H1 (cell line): Measurements from ENCODE around the gene AOAH. TPM values are rescaled to one million over a fixed set of nuclear protein-coding genes. Genes with fewer than 3 reads are reported as not detected.

Source experiments
- CTCF ChIA-PET: fragments of 300-600 bp; sonication (Branson Sonifier 250); formaldehyde crosslinking; loops from one replicate; lab custom pipeline; 2021; ENCODE audit not compliant: partially characterized antibody; lab: Charles Lee
- POLR2A ChIA-PET: fragments of 300-600 bp; sonication (Branson Sonifier 250); formaldehyde crosslinking; loops from one replicate; lab custom pipeline; 2021; ENCODE audit warnings: inconsistent platforms; ENCODE audit not compliant: partially characterized antibody; lab: Charles Lee
- DNase-seq, 2 experiments: peaks; one replicate each; pipeline versions ENCODE4 v3.0.0 to v3.0.0-alpha.2; 2010 to 2022; ENCODE audit warnings: low spot score in 2 of 2, low read depth in 1 of 2, mixed read lengths in 1 of 2
- FAIRE-seq: peaks from 2 replicates; lab custom pipeline; 2011; peaks lifted over from hg19 to GRCh38; lab: Jason Lieb, UNC
- H2AFZ ChIP-seq: 2 replicates; pipeline ENCODE4 v1.8.1; 2012; ENCODE audit warnings: low read length, inconsistent platforms
- H2AK5ac ChIP-seq: 2 replicates; pipeline ENCODE4 v1.6.1; 2013; ENCODE audit warnings: low read depth, low read length
- H2BK120ac ChIP-seq: replicated peaks from 2 replicates; pipeline ENCODE3; 2013; ENCODE audit warnings: low read depth, low read length, inconsistent platforms
- H2BK12ac ChIP-seq: 2 replicates; pipeline ENCODE4 v1.6.1; 2013; ENCODE audit warnings: low read depth, low read length
- H2BK15ac ChIP-seq: 2 replicates; pipeline ENCODE4 v1.6.1; 2013; ENCODE audit warnings: low read length
- H2BK20ac ChIP-seq: 2 replicates; pipeline ENCODE4 v1.6.1; 2013; ENCODE audit warnings: low read length
- H2BK5ac ChIP-seq: 2 replicates; pipeline ENCODE4 v1.6.1; 2013; ENCODE audit warnings: low read depth, low read length
- H3K14ac ChIP-seq: 2 replicates; pipeline ENCODE4 v1.6.1; 2013; ENCODE audit warnings: inconsistent platforms; ENCODE audit not compliant: insufficient read length
- H3K18ac ChIP-seq: 2 replicates; pipeline ENCODE4 v1.6.1; 2013; ENCODE audit warnings: low read length; ENCODE audit errors: extremely low read depth
- H3K23ac ChIP-seq: 2 replicates; pipeline ENCODE4 v1.6.1; 2013; ENCODE audit warnings: inconsistent platforms; ENCODE audit not compliant: insufficient read length
- H3K23me2 ChIP-seq: 2 replicates; pipeline ENCODE4 v1.6.1; 2013; ENCODE audit warnings: low read depth, low read length
- H3K27ac ChIP-seq: 2 replicates; pipeline ENCODE4 v1.6.1; 2011; ENCODE audit warnings: low read depth, low read length, inconsistent platforms
- H3K27me3 ChIP-seq, 4 experiments: replicated peaks in 1 of 4; 1 replicate in 1 of 4; 2 replicates in 3 of 4; pipeline versions ENCODE4 v1.6.1 to v1.8.1; 2011 to 2013; ENCODE audit warnings: low read length in 3 of 4, mild to moderate bottlenecking in 3 of 4, inconsistent platforms in 2 of 4, mixed read lengths in 2 of 4, moderate library complexity in 1 of 4; ENCODE audit not compliant: control insufficient read depth in 3 of 4, insufficient read depth in 3 of 4; ENCODE audit errors: extremely low read depth in 1 of 4
- H3K36me3 ChIP-seq, 4 experiments: 2 replicates each; pipeline versions ENCODE4 v1.6.1 to v1.8.1; 2011 to 2013; ENCODE audit warnings: mild to moderate bottlenecking in 4 of 4, low read length in 3 of 4, moderate library complexity in 2 of 4, control low read depth in 1 of 4, inconsistent platforms in 1 of 4; ENCODE audit not compliant: insufficient read depth in 4 of 4, control insufficient read depth in 2 of 4
- H3K4ac ChIP-seq: replicated peaks from 2 replicates; pipeline ENCODE3; 2013; ENCODE audit warnings: low read length, low read depth, mixed read lengths, inconsistent platforms; ENCODE audit not compliant: insufficient read length
- H3K4me1 ChIP-seq, 4 experiments: replicated peaks in 1 of 4; 1 replicate in 1 of 4; 2 replicates in 3 of 4; pipeline versions ENCODE4 v1.6.1 to v1.8.1; 2011 to 2013; ENCODE audit warnings: low read length in 3 of 4, inconsistent platforms in 2 of 4, mixed read lengths in 1 of 4; ENCODE audit not compliant: insufficient read depth in 4 of 4, control insufficient read depth in 3 of 4
- H3K4me2 ChIP-seq, 2 experiments: 2 replicates each; pipeline versions ENCODE4 v1.6.1 to v1.8.1; 2011 to 2013; ENCODE audit warnings: low read depth in 2 of 2, low read length in 2 of 2, control low read depth in 1 of 2, inconsistent platforms in 1 of 2, mild to moderate bottlenecking in 1 of 2; ENCODE audit not compliant: insufficient read depth in 1 of 2
- H3K4me3 ChIP-seq, 4 experiments: fragments of 200-600, 300-600 bp in 1 of 4; sonication (generic), shearing (Covaris generic), sonication (Bioruptor Twin) in 1 of 4; 2 replicates each; pipeline versions ENCODE4 v1.5.1 to v1.8.1; 2011 to 2016; ENCODE audit warnings: low read length in 4 of 4, low read depth in 3 of 4, control low read depth in 2 of 4, inconsistent platforms in 2 of 4, mild to moderate bottlenecking in 2 of 4, mixed read lengths in 1 of 4, moderate library complexity in 1 of 4; ENCODE audit not compliant: insufficient read depth in 2 of 4; ENCODE audit errors: extremely low read depth in 1 of 4
- H3K56ac ChIP-seq: replicated peaks from 2 replicates; pipeline ENCODE3; 2013; ENCODE audit warnings: low read depth, mild to moderate bottlenecking, mixed read lengths, low read length, inconsistent platforms; ENCODE audit not compliant: insufficient read length
- H3K79me1 ChIP-seq: 2 replicates; pipeline ENCODE4 v1.6.1; 2013; ENCODE audit warnings: low read depth, low read length, control low read depth
- H3K79me2 ChIP-seq, 2 experiments: 2 replicates each; pipeline versions ENCODE4 v1.6.1 to v1.8.1; 2012 to 2013; ENCODE audit warnings: low read length in 2 of 2, mild to moderate bottlenecking in 2 of 2, inconsistent platforms in 1 of 2; ENCODE audit not compliant: insufficient read depth in 2 of 2, control insufficient read depth in 1 of 2
- H3K9ac ChIP-seq, 4 experiments: replicated peaks in 1 of 4; 1 replicate in 1 of 4; 2 replicates in 3 of 4; pipeline versions ENCODE4 v1.6.1 to v1.8.1; 2011 to 2013; ENCODE audit warnings: low read depth in 3 of 4, low read length in 3 of 4, control low read depth in 2 of 4, mild to moderate bottlenecking in 2 of 4, moderate library complexity in 2 of 4, inconsistent platforms in 1 of 4; ENCODE audit errors: extremely low read depth in 1 of 4
- H3K9me3 ChIP-seq, 2 experiments: 2 replicates each; pipeline versions ENCODE4 v1.6.1 to v1.8.1; 2012 to 2013; ENCODE audit warnings: mild to moderate bottlenecking in 2 of 2, moderate library complexity in 2 of 2, control low read depth in 1 of 2, inconsistent platforms in 1 of 2, low read depth in 1 of 2, low read length in 1 of 2, mixed read lengths in 1 of 2; ENCODE audit not compliant: insufficient read depth in 2 of 2
- H4K20me1 ChIP-seq, 2 experiments: replicated peaks in 1 of 2; 2 replicates each; pipeline versions ENCODE3 to v1.8.1; 2011 to 2013; ENCODE audit warnings: inconsistent platforms in 2 of 2, low read length in 2 of 2, mild to moderate bottlenecking in 1 of 2; ENCODE audit not compliant: insufficient read depth in 2 of 2, control insufficient read depth in 1 of 2
- H4K5ac ChIP-seq: 2 replicates; pipeline ENCODE4 v1.6.1; 2013; ENCODE audit warnings: low read length, low read depth, mixed read lengths, inconsistent platforms; ENCODE audit not compliant: insufficient read length
- H4K8ac ChIP-seq: 2 replicates; pipeline ENCODE4 v1.8.0; 2013; ENCODE audit warnings: mild to moderate bottlenecking, moderate library complexity, low read length, inconsistent platforms; ENCODE audit not compliant: insufficient read depth; ENCODE audit errors: extremely low read depth
- H4K91ac ChIP-seq: replicated peaks from 2 replicates; pipeline ENCODE3; 2013; ENCODE audit warnings: low read length, mixed read lengths, inconsistent platforms; ENCODE audit not compliant: insufficient read length
- CBX8 ChIP-seq: fragments of 300-800, 300-1000 bp; sonication (generic); IDR thresholded peaks from 2 replicates; pipeline ENCODE4 v1.7.1; 2016; ENCODE audit warnings: low read depth, low read length, borderline replicate concordance
- CEBPB ChIP-seq: IDR thresholded peaks from 2 replicates; pipeline ENCODE4 v1.6.1; 2012; ENCODE audit warnings: low read depth, low read length
- E2F6 ChIP-seq: IDR thresholded peaks from 2 replicates; pipeline ENCODE4 v1.6.1; 2012; ENCODE audit warnings: inconsistent platforms
- EGR1 ChIP-seq: IDR thresholded peaks from 2 replicates; pipeline ENCODE4 v1.6.1; 2011; ENCODE audit warnings: low read depth, low read length, borderline replicate concordance
- EZH2 ChIP-seq: fragments of 200-600 bp; sonication (generic); IDR thresholded peaks from 2 replicates; pipeline ENCODE4 v1.7.1; 2012; ENCODE audit warnings: low read depth, mild to moderate bottlenecking, moderate library complexity, low read length, inconsistent platforms; ENCODE audit not compliant: severe bottlenecking
- JUN ChIP-seq: IDR thresholded peaks from 2 replicates; pipeline ENCODE4 v1.6.1; 2011; ENCODE audit warnings: low read depth, mild to moderate bottlenecking, improper control_type of control experiment, low read length
- NANOG ChIP-seq: IDR thresholded peaks from 2 replicates; pipeline ENCODE4 v1.6.1; 2011; ENCODE audit warnings: low read length, low read depth, mild to moderate bottlenecking, inconsistent platforms; ENCODE audit not compliant: insufficient read depth, poor library complexity, severe bottlenecking
- POLR2A ChIP-seq, 2 experiments: IDR thresholded peaks; 1 replicate in 1 of 2; 2 replicates in 1 of 2; pipeline ENCODE4 v1.6.1; 2011; ENCODE audit warnings: low read depth in 2 of 2, low read length in 2 of 2, mild to moderate bottlenecking in 2 of 2; ENCODE audit errors: control extremely low read depth in 1 of 2
- SP1 ChIP-seq: IDR thresholded peaks from 2 replicates; pipeline ENCODE4 v1.6.1; 2011; ENCODE audit warnings: low read depth, low read length
- SP2 ChIP-seq: IDR thresholded peaks from 2 replicates; pipeline ENCODE4 v1.6.1; 2012; ENCODE audit warnings: mild to moderate bottlenecking, low read length, inconsistent platforms
- ZNF274 ChIP-seq: IDR thresholded peaks from 2 replicates; pipeline ENCODE4 v1.7.0; 2012; ENCODE audit warnings: low read length, borderline replicate concordance; ENCODE audit errors: extremely low read depth
- WGBS, 2 experiments: shearing (Covaris generic) in 1 of 2; methylation state at CpG; one replicate each; pipeline versions ENCODE4 v1.1.6 to v1.1.7; 2013 to 2015; ENCODE audit warnings: low lambda C conversion rate in 2 of 2, mixed read lengths in 2 of 2, inconsistent platforms in 1 of 2, low coverage in 1 of 2, missing lambda C conversion rate in 1 of 2; ENCODE audit not compliant: insufficient replicate concordance in 2 of 2, insufficient coverage in 1 of 2, insufficient read length in 1 of 2; ENCODE audit errors: extremely low coverage in 1 of 2, missing lambda C conversion rate in 1 of 2; 5-methylcytosine and 5-hydroxymethylcytosine counted together
- polyA plus RNA-seq, 7 experiments: library from polyadenylated mRNA; depleted of rRNA in 3 of 7; stranded (reverse) in 5 of 7; unstranded in 2 of 7; fragments of >200 nt in 5 of 7; fragments of 200-250 nt in 2 of 7; gene quantifications; 1 replicate in 5 of 7; 2 replicates in 1 of 7; 4 replicates in 1 of 7; pipeline versions ENCODE4 v1.2.1 to v1.2.3, GENCODE V29; 2011 to 2013; ENCODE audit warnings: missing spikeins in 2 of 7, mixed read lengths in 2 of 7
- total RNA-seq: library from RNA; stranded (reverse); fragmentation: NEBNext Ultra II Directional; extraction: Animal tissue kit (Norgen Biotek cat#: 25700); gene quantifications from 2 replicates; pipeline ENCODE4 v1.2.1, GENCODE V29; 2021

Gene AOAH
- total and polyA plus RNA-seq, 2 of the 8 experiments (the other 6 are each of a cell fraction or from before 2014, with no cell fraction given): 0.08 TPM; not detected in 1

- H3K4me1 ChIP-seq: peaks cover 2 to 6% (median 3%) of the 10 kb centered on the region in 4 experiments; a peak in 6 of 7 replicates
- H3K79me2 ChIP-seq: no peaks in the 10 kb centered on the region
- no peak overlapping the region; the same call in 1 of the 2 replicates for H4K8ac ChIP-seq
- H3K9ac ChIP-seq: no peak overlapping the region
- no peaks in the 10 kb centered on the region for H3K27me3 ChIP-seq
- H2BK20ac ChIP-seq: no peak overlapping the region
- FAIRE-seq: no peak
- CTCF ChIA-PET: interaction anchor here (0.6 to 2.3 kb wide), 10 partner anchors 9 to 562 kb away, joined by 3 to 17 read pairs (median 4); no protein-coding TSS in a partner anchor
- H2BK15ac ChIP-seq: no peak overlapping the region
- no peak overlapping the region for H2BK120ac ChIP-seq
- H3K4me2 ChIP-seq: no peak overlapping the region
- H3K23ac ChIP-seq: no peak overlapping the region
- WGBS, 2 experiments: 87% methylated on average over 3 of the region's 3 CpGs; no CpG with 5 or more reads in 1 of the 2 experiments
- H3K36me3 ChIP-seq: no peaks in the 10 kb centered on the region
- no peak overlapping the region for H3K4ac ChIP-seq
- H3K79me1 ChIP-seq: no peaks in the 10 kb centered on the region
- no peak overlapping the region for H2BK5ac ChIP-seq
- no peak for DNase-seq
- no peak overlapping the region for H3K18ac ChIP-seq
- H4K5ac ChIP-seq: no peak overlapping the region
- H2AFZ ChIP-seq: no peak overlapping the region
- no peak overlapping the region for H2BK12ac ChIP-seq
- POLR2A ChIA-PET: interaction anchor here (1.4 kb wide), 1 partner anchor 13 kb away, joined by 6 read pairs; no protein-coding TSS in a partner anchor
- H4K91ac ChIP-seq: no peak overlapping the region
- H3K9me3 ChIP-seq: no peaks in the 10 kb centered on the region
- no peaks in the 10 kb centered on the region for H4K20me1 ChIP-seq
- H3K23me2 ChIP-seq: no peaks in the 10 kb centered on the region
- H3K14ac ChIP-seq: no peak overlapping the region
- H2AK5ac ChIP-seq: peak overlapping the region; percentile 30; the same call in 1 of the 2 replicates
- no peak overlapping the region for H3K27ac ChIP-seq
- no peak overlapping the region for H3K4me3 ChIP-seq
- H3K56ac ChIP-seq: no peak overlapping the region
- no peak for TF ChIP-seq CBX8
- no peak for TF ChIP-seq E2F6
- TF ChIP-seq EZH2: no peak
- no peak for TF ChIP-seq SP2
- TF ChIP-seq CEBPB: no peak
- TF ChIP-seq ZNF274: no peak
- TF ChIP-seq NANOG: no peak
- TF ChIP-seq EGR1: no peak
- TF ChIP-seq JUN: no peak
- TF ChIP-seq SP1: no peak
- no peak for TF ChIP-seq POLR2A (IDR thresholded peaks at IDR 0.05; ENCODE audit: control extremely low read depth in 1 of 2, low read depth in 2 of 2, low read length in 2 of 2)
Measured at GRCh38 chr7:36638586-36639263, 85.6 kb downstream of the AOAH start.
